AG20443 (cell line): ENCODE measurements around the gene DVL3.

Source experiments
- DNase-seq: peaks from one replicate; pipeline ENCODE4 v3.0.0; 2012; ENCODE audit warnings: low spot score, mixed read lengths

DVL3 gene

GRCh38 chr3:184211297-184211696 lies 56.1 kb downstream of the DVL3 start:
- DNase-seq: no peak

DNA sequence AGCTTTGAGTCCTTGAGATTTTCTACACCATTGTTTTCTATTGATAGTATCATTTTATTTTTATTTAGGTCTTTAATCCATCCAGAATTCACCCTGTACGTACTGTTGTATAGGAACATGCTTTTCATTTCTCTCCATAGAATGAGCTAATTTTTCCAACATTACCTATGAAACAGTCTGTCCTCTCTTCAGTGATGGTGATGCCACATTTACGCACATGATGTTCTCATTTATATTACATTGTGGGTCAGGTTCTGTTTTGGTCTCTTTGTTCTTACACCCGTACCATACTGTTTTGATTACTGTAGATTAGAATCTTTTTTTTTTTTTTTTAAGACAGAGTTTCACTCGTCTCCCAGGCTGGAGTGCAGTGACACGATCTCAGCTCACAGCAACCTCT lies 56.5 kb downstream of the DVL3 start:
- no peak for DNase-seq

GRCh38 chr3:184218814-184219213 lies 63.6 kb downstream of the DVL3 start:
- no peak for DNase-seq

GRCh38 chr3:184222521-184222920 lies 67.3 kb downstream of the DVL3 start:
- no peak for DNase-seq
